Activated B cell treated with CpG ODN at 0.5 μM for 24 hours (primary cell): ENCODE results near the gene PON3. TPM values are rescaled to one million over a fixed set of nuclear protein-coding genes. Genes with fewer than 3 reads are reported as not detected.

Experiments used
- ATAC-seq: fragments of 200-7000 bp; cut with Tn5 transposase; one replicate; pipeline ENCODE4 v1.10.0; 2021; ENCODE audit warnings: low read depth, mild to moderate bottlenecking, moderate library complexity
- CTCF ChIA-PET: fragments of 350-600 bp; sonication (Branson Sonifier 250); formaldehyde crosslinking; loops from one replicate; lab custom pipeline; 2021; ENCODE audit warnings: antibody characterized with exemption; lab: Charles Lee
- POLR2A ChIA-PET: fragments of 350-600 bp; sonication (Branson Sonifier 250); formaldehyde crosslinking; loops from one replicate; lab custom pipeline; 2021; ENCODE audit warnings: antibody characterized with exemption; lab: Charles Lee
- DNase-seq: peaks from one replicate; pipeline ENCODE4 v3.0.0; 2022
- H3K27ac Mint-ChIP-seq: one replicate; pipeline ENCODE4 v1.8.0; 2020; ENCODE audit warnings: mixed read lengths
- H3K27me3 Mint-ChIP-seq: one replicate; pipeline ENCODE4 v1.8.0; 2021; ENCODE audit warnings: mixed read lengths
- H3K36me3 Mint-ChIP-seq: one replicate; pipeline ENCODE4 v1.8.0; 2021; ENCODE audit warnings: low read depth, mixed read lengths
- H3K4me1 Mint-ChIP-seq: one replicate; pipeline ENCODE4 v1.8.0; 2021; ENCODE audit warnings: mixed read lengths
- H3K4me3 Mint-ChIP-seq: one replicate; pipeline ENCODE4 v1.8.0; 2020; ENCODE audit warnings: mild to moderate bottlenecking, mixed read lengths
- H3K9me3 Mint-ChIP-seq: one replicate; pipeline ENCODE4 v1.8.0; 2020; ENCODE audit warnings: mixed read lengths
- CTCF ChIP-seq: fragments of 200-600 bp; IDR thresholded peaks from one replicate; pipeline ENCODE4 v1.8.0; 2022; ENCODE audit warnings: antibody characterized with exemption, mild to moderate bottlenecking
- intact Hi-C: fragments of 100-400 bp; cut with micrococcal nuclease; formaldehyde crosslinking; loops from one replicate; pipeline ENCODE4 v1.15.1; 2024
- total RNA-seq: library from RNA; stranded (reverse); gene quantifications from 2 replicates; pipeline ENCODE4 v1.2.3, GENCODE V29; 2022

PON3 gene
- total RNA-seq, 1 donor from 2014 or later, result not detected

- ATAC-seq (no peak), DNase-seq (no peak)
- intact Hi-C loops, result no loop called here
- ChIA-PET CTCF (no interaction called here), POLR2A (no interaction called here)
- Mint-ChIP-seq H3K36me3 (no peaks in the 10 kb centered on the region), H3K9me3 (no peaks in the 10 kb centered on the region), H3K4me1 (peaks cover 3% of the 10 kb centered on the region), H3K27me3 (peaks cover under 1% of the 10 kb centered on the region), H3K27ac (no peak overlapping the region), H3K4me3 (no peak overlapping the region)
- no peak for TF ChIP-seq CTCF
Observed at GRCh38 chr7:95319570-95319969, 76.6 kb downstream of the PON3 start.

DNA sequence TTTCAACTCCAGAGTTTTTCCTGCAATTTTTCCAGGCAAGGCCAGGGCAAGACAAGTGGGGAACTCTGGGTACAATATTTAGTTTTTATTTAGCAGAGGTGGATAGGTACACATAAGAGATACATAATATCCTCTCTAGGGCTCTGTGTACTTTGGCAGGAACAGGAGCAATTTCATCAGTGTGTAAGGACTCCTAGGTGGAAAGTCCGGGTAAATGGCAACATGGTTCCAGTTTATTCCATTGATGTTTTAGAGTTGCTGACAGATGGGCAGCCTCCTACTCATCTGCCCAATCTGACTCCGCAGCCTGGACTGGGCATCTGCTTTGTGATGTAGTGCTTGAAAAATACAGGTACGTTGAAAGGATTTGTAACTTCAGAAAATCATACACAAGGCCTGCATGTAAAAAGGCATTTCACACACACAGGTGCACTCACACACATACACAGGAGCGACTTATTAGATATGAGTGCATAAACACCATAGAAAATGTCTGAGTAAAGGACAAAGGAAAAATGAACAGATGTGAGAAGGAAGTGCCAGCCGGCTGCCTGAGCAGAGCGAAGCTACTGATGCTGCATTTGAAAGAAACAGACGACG lies 77.6 kb downstream of the PON3 start:
- no peaks in the 10 kb centered on the region for H3K4me1 Mint-ChIP-seq
- H3K9me3 Mint-ChIP-seq, result no peaks in the 10 kb centered on the region
- no peak overlapping the region for H3K4me3 Mint-ChIP-seq
- ChIA-PET POLR2A (no interaction called here), CTCF (no interaction called here)
- no peak for ATAC-seq
- intact Hi-C loops, result no loop called here
- H3K36me3 Mint-ChIP-seq, result no peaks in the 10 kb centered on the region
- no peak for DNase-seq
- H3K27ac Mint-ChIP-seq, result no peak overlapping the region
- H3K27me3 Mint-ChIP-seq, result no peaks in the 10 kb centered on the region
- TF ChIP-seq CTCF, result no peak

DNA sequence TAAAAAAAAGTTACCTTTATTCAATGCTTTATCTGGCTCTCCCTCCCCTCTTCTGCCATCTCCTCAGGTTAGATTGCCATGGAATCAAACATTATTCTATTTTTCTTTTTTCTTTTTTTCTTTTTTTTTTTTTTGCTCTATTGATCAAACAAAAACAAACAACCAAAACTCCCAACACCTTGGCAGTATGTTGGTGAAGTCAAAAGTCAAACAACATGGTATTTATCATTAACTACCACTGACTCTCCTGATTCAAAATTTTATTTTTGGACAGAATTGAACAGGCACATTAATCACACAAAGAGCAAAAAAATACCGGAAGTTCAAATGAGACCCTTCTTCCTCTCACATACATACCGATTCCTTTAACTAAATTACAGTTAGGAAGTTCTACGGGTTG lies 78.2 kb downstream of the PON3 start:
- ChIA-PET CTCF (no interaction called here), POLR2A (no interaction called here)
- Mint-ChIP-seq H3K9me3 (no peaks in the 10 kb centered on the region), H3K4me1 (no peaks in the 10 kb centered on the region), H3K27ac (no peak overlapping the region), H3K4me3 (no peak overlapping the region), H3K36me3 (no peaks in the 10 kb centered on the region), H3K27me3 (no peaks in the 10 kb centered on the region)
- no peak for TF ChIP-seq CTCF
- ATAC-seq, result no peak
- DNase-seq, result no peak
- intact Hi-C loops, result no loop called here

DNA sequence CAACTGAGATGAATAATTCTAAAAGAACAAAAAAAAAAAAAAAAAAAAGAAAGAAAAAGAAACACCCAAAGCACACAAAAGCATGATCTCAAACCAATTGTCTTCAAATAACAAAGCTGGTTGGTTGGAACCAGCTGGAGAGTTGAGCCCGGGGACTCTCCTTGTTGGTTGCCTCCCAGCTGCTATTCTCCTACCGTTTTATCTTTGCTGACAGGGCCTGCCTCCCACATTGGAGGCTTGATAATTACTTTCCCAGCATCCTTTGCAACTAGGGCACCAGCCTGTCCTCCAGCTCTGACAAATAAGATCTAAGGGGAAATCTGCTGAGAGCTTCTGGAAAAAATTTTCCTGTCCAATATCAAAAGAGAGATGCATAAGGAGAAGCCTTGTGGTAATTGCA lies 78.6 kb downstream of the PON3 start:
- no peaks in the 10 kb centered on the region for H3K9me3 Mint-ChIP-seq
- intact Hi-C loops, result no loop called here
- TF ChIP-seq CTCF, result no peak
- no peak for ATAC-seq
- H3K27ac Mint-ChIP-seq, result no peak overlapping the region
- POLR2A ChIA-PET, result no interaction called here
- no peaks in the 10 kb centered on the region for H3K36me3 Mint-ChIP-seq
- CTCF ChIA-PET, result no interaction called here
- no peak overlapping the region for H3K4me3 Mint-ChIP-seq
- DNase-seq, result no peak
- H3K4me1 Mint-ChIP-seq, result no peaks in the 10 kb centered on the region
- H3K27me3 Mint-ChIP-seq, result no peaks in the 10 kb centered on the region

DNA sequence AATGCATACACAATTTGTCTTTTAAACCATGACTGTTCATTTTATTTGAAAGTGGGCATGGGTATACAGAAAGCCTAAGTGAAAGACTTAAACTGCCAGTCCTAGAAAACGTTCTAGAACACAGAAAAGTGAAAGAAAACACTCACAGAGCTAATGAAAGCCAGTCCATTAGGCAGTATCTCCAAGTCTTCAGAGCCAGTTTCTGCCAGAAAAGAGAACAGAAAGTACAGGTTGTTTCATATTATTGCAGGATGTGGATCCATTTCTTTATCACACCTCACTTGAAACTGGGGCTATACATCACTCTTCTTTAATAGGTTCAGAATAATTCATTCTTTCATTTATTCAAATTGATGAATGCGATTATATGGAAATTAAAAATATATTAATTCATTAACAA lies 79.6 kb downstream of the PON3 start:
- no peak overlapping the region for H3K4me3 Mint-ChIP-seq
- ATAC-seq (no peak), DNase-seq (no peak)
- no peaks in the 10 kb centered on the region for H3K36me3 Mint-ChIP-seq
- intact Hi-C loops, result no loop called here
- ChIA-PET CTCF (no interaction called here), POLR2A (no interaction called here)
- no peak for TF ChIP-seq CTCF
- H3K27ac Mint-ChIP-seq, result no peak overlapping the region
- no peaks in the 10 kb centered on the region for H3K9me3 Mint-ChIP-seq
- H3K27me3 Mint-ChIP-seq, result no peaks in the 10 kb centered on the region
- H3K4me1 Mint-ChIP-seq, result no peaks in the 10 kb centered on the region
